HL-60 (cell line): ENCODE results near the gene DNMT3A.

ENCODE experiments used
- DNase-seq, 2 experiments: peaks; one replicate each; pipeline ENCODE4 v3.0.0-alpha.2; 2010 to 2020; ENCODE audit warnings: low read depth in 1 of 2, low spot score in 1 of 2
- H3K27ac ChIP-seq: fragments of 250-450 bp; sonication (Bioruptor Pico); replicated peaks from 2 replicates; pipeline ENCODE4 v1.5.1; 2020; ENCODE audit warnings: mild to moderate bottlenecking, moderate library complexity
- H3K27me3 ChIP-seq: fragments of 250-450 bp; sonication (Bioruptor Pico); 2 replicates; pipeline ENCODE4 v1.5.1; 2021; ENCODE audit warnings: mild to moderate bottlenecking, moderate library complexity; ENCODE audit not compliant: insufficient read depth, poor library complexity, severe bottlenecking
- H3K4me3 ChIP-seq: replicated peaks from 2 replicates; pipeline ENCODE4 v1.5.1; 2011; ENCODE audit warnings: mild to moderate bottlenecking, control low read depth, low read length; ENCODE audit not compliant: insufficient read depth
- GABPA ChIP-seq: IDR thresholded peaks from 2 replicates; pipeline ENCODE4 v1.6.1; 2012; ENCODE audit warnings: low read depth
- POLR2AphosphoS5 ChIP-seq: IDR thresholded peaks from 2 replicates; pipeline ENCODE4 v1.6.1; 2012; ENCODE audit warnings: low read depth
- SPI1 ChIP-seq: IDR thresholded peaks from 2 replicates; pipeline ENCODE4 v1.6.1; 2012; ENCODE audit warnings: low read depth, mild to moderate bottlenecking, borderline replicate concordance
- TF ChIP-seq, protein P1 (sequence below): IDR thresholded peaks from one replicate; pipeline ENCODE4 v1.5.1; 2011; ENCODE audit warnings: low read length, control low read depth, inconsistent platforms; ENCODE audit not compliant: insufficient read depth
- TF ChIP-seq, protein P2 (sequence below): IDR thresholded peaks from 2 replicates; pipeline ENCODE4 v1.6.1; 2012; ENCODE audit warnings: low read depth; ENCODE audit not compliant: insufficient replicate concordance

The DNMT3A gene

DNA sequence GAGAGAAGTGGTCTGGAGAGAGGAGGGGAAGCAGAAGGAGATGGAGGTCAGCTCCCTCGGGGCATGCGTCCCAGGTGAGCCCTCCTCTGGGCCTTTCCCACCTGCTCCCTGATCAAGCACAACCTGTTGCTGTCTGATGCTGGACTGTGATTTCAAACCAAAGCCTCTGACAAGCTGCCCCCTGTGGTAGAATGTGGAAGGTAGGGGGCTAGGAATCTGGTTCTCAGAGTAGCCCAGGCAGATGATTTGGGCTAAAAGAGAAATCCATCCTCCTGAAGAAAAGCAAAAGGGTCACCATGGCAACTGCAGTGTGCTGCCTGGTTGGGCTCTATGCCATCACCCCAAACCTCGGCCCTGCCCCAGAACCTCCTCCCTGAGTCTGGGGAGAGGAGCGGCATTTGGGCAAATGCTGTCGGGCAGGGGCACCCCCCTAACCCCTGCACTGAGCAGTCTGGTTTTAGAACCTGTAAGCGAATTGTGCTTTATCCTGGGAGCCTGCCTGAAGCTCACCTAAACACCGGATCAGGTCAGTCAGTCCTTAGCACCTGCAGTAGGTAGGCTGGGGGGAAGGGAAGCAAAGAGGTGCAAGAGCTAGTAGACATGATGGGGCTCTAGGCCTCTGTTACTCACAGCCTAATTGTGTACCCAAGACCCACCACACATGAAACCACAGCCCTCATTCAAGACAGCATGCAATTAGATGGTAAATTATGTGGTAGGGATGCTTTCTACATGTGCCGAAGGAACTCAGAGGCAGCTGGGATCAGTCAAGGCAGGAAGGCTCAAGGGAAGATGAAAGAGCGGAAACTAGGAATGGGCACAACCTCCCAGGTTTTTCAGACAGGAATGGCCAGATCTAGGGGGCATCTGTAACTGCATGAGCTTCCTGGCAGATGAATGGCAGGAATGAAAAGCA lies 83.5 kb downstream of the DNMT3A start:
- H3K4me3 ChIP-seq: no peak overlapping the region
- no peak for DNase-seq
- TF ChIP-seq GABPA (no peak), POLR2AphosphoS5 (no peak), SPI1 (no peak)
- TF ChIP-seq, protein P1, sequence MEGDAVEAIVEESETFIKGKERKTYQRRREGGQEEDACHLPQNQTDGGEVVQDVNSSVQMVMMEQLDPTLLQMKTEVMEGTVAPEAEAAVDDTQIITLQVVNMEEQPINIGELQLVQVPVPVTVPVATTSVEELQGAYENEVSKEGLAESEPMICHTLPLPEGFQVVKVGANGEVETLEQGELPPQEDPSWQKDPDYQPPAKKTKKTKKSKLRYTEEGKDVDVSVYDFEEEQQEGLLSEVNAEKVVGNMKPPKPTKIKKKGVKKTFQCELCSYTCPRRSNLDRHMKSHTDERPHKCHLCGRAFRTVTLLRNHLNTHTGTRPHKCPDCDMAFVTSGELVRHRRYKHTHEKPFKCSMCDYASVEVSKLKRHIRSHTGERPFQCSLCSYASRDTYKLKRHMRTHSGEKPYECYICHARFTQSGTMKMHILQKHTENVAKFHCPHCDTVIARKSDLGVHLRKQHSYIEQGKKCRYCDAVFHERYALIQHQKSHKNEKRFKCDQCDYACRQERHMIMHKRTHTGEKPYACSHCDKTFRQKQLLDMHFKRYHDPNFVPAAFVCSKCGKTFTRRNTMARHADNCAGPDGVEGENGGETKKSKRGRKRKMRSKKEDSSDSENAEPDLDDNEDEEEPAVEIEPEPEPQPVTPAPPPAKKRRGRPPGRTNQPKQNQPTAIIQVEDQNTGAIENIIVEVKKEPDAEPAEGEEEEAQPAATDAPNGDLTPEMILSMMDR: no peak
- TF ChIP-seq, protein P2, sequence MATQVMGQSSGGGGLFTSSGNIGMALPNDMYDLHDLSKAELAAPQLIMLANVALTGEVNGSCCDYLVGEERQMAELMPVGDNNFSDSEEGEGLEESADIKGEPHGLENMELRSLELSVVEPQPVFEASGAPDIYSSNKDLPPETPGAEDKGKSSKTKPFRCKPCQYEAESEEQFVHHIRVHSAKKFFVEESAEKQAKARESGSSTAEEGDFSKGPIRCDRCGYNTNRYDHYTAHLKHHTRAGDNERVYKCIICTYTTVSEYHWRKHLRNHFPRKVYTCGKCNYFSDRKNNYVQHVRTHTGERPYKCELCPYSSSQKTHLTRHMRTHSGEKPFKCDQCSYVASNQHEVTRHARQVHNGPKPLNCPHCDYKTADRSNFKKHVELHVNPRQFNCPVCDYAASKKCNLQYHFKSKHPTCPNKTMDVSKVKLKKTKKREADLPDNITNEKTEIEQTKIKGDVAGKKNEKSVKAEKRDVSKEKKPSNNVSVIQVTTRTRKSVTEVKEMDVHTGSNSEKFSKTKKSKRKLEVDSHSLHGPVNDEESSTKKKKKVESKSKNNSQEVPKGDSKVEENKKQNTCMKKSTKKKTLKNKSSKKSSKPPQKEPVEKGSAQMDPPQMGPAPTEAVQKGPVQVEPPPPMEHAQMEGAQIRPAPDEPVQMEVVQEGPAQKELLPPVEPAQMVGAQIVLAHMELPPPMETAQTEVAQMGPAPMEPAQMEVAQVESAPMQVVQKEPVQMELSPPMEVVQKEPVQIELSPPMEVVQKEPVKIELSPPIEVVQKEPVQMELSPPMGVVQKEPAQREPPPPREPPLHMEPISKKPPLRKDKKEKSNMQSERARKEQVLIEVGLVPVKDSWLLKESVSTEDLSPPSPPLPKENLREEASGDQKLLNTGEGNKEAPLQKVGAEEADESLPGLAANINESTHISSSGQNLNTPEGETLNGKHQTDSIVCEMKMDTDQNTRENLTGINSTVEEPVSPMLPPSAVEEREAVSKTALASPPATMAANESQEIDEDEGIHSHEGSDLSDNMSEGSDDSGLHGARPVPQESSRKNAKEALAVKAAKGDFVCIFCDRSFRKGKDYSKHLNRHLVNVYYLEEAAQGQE: no peak
- H3K27ac ChIP-seq: no peak overlapping the region
- no peaks in the 10 kb centered on the region for H3K27me3 ChIP-seq

DNA sequence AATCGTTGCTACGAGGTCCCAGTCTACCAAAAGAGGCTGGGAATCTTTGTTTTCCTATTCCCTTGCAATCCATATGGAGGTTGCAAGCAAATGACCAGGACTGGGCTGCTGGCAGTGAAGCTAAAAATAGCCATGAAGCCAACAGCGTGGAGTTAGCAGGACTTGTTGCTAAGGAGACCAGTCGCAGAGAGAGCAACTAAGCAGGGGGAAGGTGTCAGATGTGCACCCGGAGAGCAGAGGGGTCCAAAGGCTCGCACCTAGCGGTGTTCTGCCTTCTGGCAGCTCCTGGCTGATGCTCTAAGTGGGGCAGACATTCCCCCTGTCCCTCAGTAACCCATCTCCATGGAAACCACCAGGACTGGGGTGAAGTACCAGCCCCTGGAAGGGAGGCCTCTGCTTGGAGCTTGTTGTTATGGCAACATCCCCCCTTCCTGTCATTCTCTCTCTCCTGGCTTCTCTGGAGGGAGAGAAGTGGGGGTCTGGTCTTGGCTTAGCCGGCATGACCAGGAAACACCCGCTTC lies 84.6 kb downstream of the DNMT3A start:
- no peak for DNase-seq
- Histone ChIP-seq H3K27ac (no peak overlapping the region), H3K27me3 (no peaks in the 10 kb centered on the region), H3K4me3 (no peak overlapping the region)
- TF ChIP-seq, protein P1: no peak
- TF ChIP-seq POLR2AphosphoS5 (no peak), GABPA (no peak), SPI1 (no peak)
- TF ChIP-seq, protein P2: no peak

DNA sequence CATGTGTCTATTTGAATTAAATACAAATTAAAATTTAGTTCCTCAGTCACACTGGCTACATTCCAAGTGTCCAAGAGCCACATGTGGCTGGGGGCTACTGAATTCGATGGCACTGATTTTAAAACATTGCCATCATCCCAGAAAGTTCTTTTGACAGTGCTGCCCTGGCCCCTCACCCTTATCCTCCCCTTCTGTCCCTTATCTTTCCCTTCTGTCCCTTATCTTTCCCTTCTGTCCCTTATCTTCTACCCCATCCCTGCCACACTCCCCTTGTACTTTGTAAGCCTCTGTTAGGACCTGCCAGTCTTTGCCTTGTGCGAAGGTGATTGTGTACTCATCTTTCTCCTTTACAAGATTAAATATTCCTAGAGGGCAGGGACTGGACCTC lies 85.2 kb downstream of the DNMT3A start:
- no peak for DNase-seq
- Histone ChIP-seq H3K27me3 (no peaks in the 10 kb centered on the region), H3K27ac (no peak overlapping the region), H3K4me3 (no peak overlapping the region)
- TF ChIP-seq SPI1 (no peak), POLR2AphosphoS5 (no peak), GABPA (no peak)
- TF ChIP-seq, protein P1: no peak
- TF ChIP-seq, protein P2: no peak
